LHCN-M2 (cell line): Measurements from ENCODE around the gene LRIG3. TPM values are rescaled to one million over a fixed set of nuclear protein-coding genes. Genes with fewer than 3 reads are reported as not detected.

Experiments
- DNase-seq: peaks from one replicate; pipeline ENCODE4 v3.0.0-alpha.2; 2012; ENCODE audit warnings: low read depth
- total RNA-seq: library from RNA; depleted of rRNA; stranded (reverse); fragments of >200 nt; gene quantifications from 2 replicates; pipeline ENCODE4 v1.2.3, GENCODE V29; 2014

The LRIG3 gene
- total RNA-seq, 1 experiment from 2014 or later = 11.5 TPM

- no peak for DNase-seq
These were observed 18.6 kb downstream of the LRIG3 start for GRCh38 chr12:58901664-58902063.

- DNase-seq = no peak
These were observed 22.3 kb downstream of the LRIG3 start for GRCh38 chr12:58897969-58898368.

GRCh38 chr12:58896278-58896677, 24.0 kb downstream of the LRIG3 start:
- no peak for DNase-seq

GRCh38 chr12:58895053-58895452, 25.3 kb downstream of the LRIG3 start:
- DNase-seq = no peak

GRCh38 chr12:58894040-58894439, 26.3 kb downstream of the LRIG3 start:
- no peak for DNase-seq

GRCh38 chr12:58893495-58893894, 26.8 kb downstream of the LRIG3 start:
- no peak for DNase-seq

GRCh38 chr12:58889557-58889956, 30.7 kb downstream of the LRIG3 start:
- DNase-seq = no peak

GRCh38 chr12:58888131-58888783, 32.0 kb downstream of the LRIG3 start:
- DNase-seq = peak; percentile 23

- DNase-seq = no peak
These were observed 33.2 kb downstream of the LRIG3 start for GRCh38 chr12:58887068-58887467.

GRCh38 chr12:58886474-58886873, 33.8 kb downstream of the LRIG3 start:
- no peak for DNase-seq

GRCh38 chr12:58884916-58885315, 35.4 kb downstream of the LRIG3 start:
- DNase-seq = no peak

GRCh38 chr12:58883576-58884334, 36.5 kb downstream of the LRIG3 start:
- DNase-seq = no peak

GRCh38 chr12:58882826-58883225, 37.5 kb downstream of the LRIG3 start:
- DNase-seq = no peak

- no peak for DNase-seq
These were observed 38.5 kb downstream of the LRIG3 start for GRCh38 chr12:58881816-58882215.

GRCh38 chr12:58880639-58881038, 39.7 kb downstream of the LRIG3 start:
- DNase-seq = no peak

GRCh38 chr12:58877243-58877743, 43.0 kb downstream of the LRIG3 start:
- DNase-seq = peak; percentile 99

- DNase-seq = no peak
These were observed 46.8 kb downstream of the LRIG3 start for GRCh38 chr12:58873496-58873895.

- no peak for DNase-seq
These were observed 48.7 kb downstream of the LRIG3 start for GRCh38 chr12:58871556-58871955.

GRCh38 chr12:58870595-58870994, 49.7 kb downstream of the LRIG3 start:
- no peak for DNase-seq

GRCh38 chr12:58860788-58861240, 59.5 kb downstream of the LRIG3 start:
- DNase-seq = no peak

- no peak for DNase-seq
These were observed 60.1 kb downstream of the LRIG3 start for GRCh38 chr12:58860056-58860787.

- no peak for DNase-seq
These were observed 62.3 kb downstream of the LRIG3 start for GRCh38 chr12:58858030-58858429.
